Measurements from ENCODE around the gene PID1.

Gene PID1

DNA sequence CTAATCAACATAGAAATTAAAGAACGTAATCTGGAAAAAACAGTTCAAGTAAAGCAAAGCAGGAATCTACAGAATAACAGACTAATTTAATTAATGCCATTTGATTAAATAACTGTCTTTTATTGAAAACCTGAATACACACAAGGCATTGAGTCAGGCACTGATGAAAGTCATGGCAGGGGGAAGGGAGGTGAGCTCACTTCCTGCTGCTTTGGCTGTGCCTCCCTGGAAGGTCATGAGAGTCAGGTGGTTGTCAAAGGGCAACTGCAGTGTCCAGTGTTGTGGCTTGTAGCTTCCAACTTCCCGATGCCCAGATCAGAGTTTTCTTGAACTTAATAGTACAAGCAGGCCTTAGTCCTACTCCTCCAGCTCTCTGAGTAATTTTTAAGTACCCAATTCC, 180.9 kb downstream of the PID1 start:
- DNase-seq (ENCODE audit: low read depth in 1 of 2, low spot score in 1 of 2): no peak
- H3K4me3 ChIP-seq (replicated peaks; ENCODE audit: insufficient read depth, low read length): no peak overlapping the region
- TF ChIP-seq POLR2AphosphoS5 (IDR thresholded peaks at IDR 0.05; ENCODE audit: low read depth): no peak
- TF ChIP-seq GABPA (IDR thresholded peaks at IDR 0.05; ENCODE audit: low read depth): no peak
- TF ChIP-seq, protein P1, sequence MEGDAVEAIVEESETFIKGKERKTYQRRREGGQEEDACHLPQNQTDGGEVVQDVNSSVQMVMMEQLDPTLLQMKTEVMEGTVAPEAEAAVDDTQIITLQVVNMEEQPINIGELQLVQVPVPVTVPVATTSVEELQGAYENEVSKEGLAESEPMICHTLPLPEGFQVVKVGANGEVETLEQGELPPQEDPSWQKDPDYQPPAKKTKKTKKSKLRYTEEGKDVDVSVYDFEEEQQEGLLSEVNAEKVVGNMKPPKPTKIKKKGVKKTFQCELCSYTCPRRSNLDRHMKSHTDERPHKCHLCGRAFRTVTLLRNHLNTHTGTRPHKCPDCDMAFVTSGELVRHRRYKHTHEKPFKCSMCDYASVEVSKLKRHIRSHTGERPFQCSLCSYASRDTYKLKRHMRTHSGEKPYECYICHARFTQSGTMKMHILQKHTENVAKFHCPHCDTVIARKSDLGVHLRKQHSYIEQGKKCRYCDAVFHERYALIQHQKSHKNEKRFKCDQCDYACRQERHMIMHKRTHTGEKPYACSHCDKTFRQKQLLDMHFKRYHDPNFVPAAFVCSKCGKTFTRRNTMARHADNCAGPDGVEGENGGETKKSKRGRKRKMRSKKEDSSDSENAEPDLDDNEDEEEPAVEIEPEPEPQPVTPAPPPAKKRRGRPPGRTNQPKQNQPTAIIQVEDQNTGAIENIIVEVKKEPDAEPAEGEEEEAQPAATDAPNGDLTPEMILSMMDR (IDR thresholded peaks at IDR 0.05; ENCODE audit: insufficient read depth, low read length): no peak
- no peak for TF ChIP-seq REST (IDR thresholded peaks at IDR 0.05; ENCODE audit: insufficient replicate concordance, low read depth)
- no peak for TF ChIP-seq SPI1 (IDR thresholded peaks at IDR 0.05; ENCODE audit: borderline replicate concordance, low read depth)
- H3K27me3 ChIP-seq (ENCODE audit: insufficient read depth, poor library complexity, severe bottlenecking): no peaks in the 10 kb centered on the region
- no peak overlapping the region for H3K27ac ChIP-seq (replicated peaks)

- TF ChIP-seq SPI1 (IDR thresholded peaks at IDR 0.05; ENCODE audit: borderline replicate concordance, low read depth) (no peak), REST (IDR thresholded peaks at IDR 0.05; ENCODE audit: insufficient replicate concordance, low read depth) (no peak)
- TF ChIP-seq, protein P1 (IDR thresholded peaks at IDR 0.05; ENCODE audit: insufficient read depth, low read length): no peak
- Histone ChIP-seq H3K27me3 (ENCODE audit: insufficient read depth, poor library complexity, severe bottlenecking) (no peaks in the 10 kb centered on the region), H3K27ac (replicated peaks) (no peak overlapping the region), H3K4me3 (replicated peaks; ENCODE audit: insufficient read depth, low read length) (no peak overlapping the region)
- no peak for DNase-seq (ENCODE audit: low read depth in 1 of 2, low spot score in 1 of 2)
Measured at GRCh38 chr2:229089776-229090175, 181.3 kb downstream of the PID1 start.

DNA sequence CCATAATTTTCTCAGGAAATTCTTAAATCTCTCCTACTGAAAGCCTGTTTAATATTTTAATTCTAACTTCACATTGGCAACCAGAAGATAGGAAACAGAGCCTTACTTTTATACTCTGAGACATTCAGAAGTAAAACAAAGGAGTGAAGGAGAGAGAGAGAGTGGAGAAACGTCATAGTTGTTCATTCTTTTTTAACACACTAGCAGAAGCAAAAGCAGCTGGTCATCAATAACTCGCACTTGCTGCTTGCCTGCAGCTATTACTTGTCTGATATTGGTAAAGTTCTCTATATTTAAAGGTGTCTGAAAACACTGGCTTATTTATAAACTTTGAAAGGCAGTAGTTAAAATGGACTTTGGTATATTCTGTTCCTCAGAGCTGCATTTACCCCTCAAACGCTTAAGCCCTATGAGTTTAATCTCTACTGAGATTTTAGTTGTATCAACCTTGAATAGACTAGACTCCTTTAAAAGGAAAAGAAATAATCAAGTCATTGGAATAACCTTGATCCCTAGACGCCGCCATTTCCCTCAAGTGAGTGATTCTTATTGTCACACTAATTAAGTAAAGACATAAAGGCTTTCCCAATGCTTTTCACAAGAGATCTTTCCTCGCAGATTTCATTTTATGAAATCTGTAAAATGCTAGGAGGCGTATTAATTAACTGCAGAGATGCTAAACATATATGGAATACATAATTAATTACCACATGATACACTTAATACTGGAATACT, 182.0 kb downstream of the PID1 start:
- TF ChIP-seq GABPA (IDR thresholded peaks at IDR 0.05; ENCODE audit: low read depth) (no peak), REST (IDR thresholded peaks at IDR 0.05; ENCODE audit: insufficient replicate concordance, low read depth) (no peak), SPI1 (IDR thresholded peaks at IDR 0.05; ENCODE audit: borderline replicate concordance, low read depth) (no peak), POLR2AphosphoS5 (IDR thresholded peaks at IDR 0.05; ENCODE audit: low read depth) (no peak)
- TF ChIP-seq, protein P1 (IDR thresholded peaks at IDR 0.05; ENCODE audit: insufficient read depth, low read length): no peak
- no peak for DNase-seq (ENCODE audit: low read depth in 1 of 2, low spot score in 1 of 2)
- no peak overlapping the region for H3K27ac ChIP-seq (replicated peaks)
- H3K27me3 ChIP-seq (ENCODE audit: insufficient read depth, poor library complexity, severe bottlenecking): no peaks in the 10 kb centered on the region
- no peak overlapping the region for H3K4me3 ChIP-seq (replicated peaks; ENCODE audit: insufficient read depth, low read length)
